AG04449 (cell line): Measurements from ENCODE around the gene ZNF397.

ENCODE experiments used
- CTCF ChIA-PET: fragments of 350-600 bp; formaldehyde crosslinking; extraction: SDS; loops from one replicate; lab custom pipeline; 2021; ENCODE audit warnings: antibody characterized with exemption; lab: Yijun Ruan, JAX
- POLR2A ChIA-PET: fragments of 400-600, 350-600 bp; formaldehyde crosslinking; extraction: SDS; loops from one replicate; lab custom pipeline; 2020; ENCODE audit warnings: antibody characterized with exemption, inconsistent platforms; lab: Yijun Ruan, JAX
- DNase-seq: peaks from one replicate; pipeline ENCODE4 v3.0.0-alpha.2; 2010; ENCODE audit warnings: low read depth, low spot score
- H3K4me3 ChIP-seq: 2 replicates; pipeline ENCODE4 v1.5.1; 2011; ENCODE audit warnings: low read depth, mild to moderate bottlenecking, control low read depth, low read length
- CTCF ChIP-seq: IDR thresholded peaks from one replicate; pipeline ENCODE4 v1.5.1; 2011; ENCODE audit warnings: mild to moderate bottlenecking, moderate library complexity, low read length, control low read depth, inconsistent platforms; ENCODE audit not compliant: insufficient read depth; ENCODE audit errors: missing control alignments

ZNF397 gene

GRCh38 chr18:35240664-35241447 is at the start of gene ZNF397:
ZNF397 (plus strand) TSS chr18:35241034; CDS start chr18:35242471, 1,437 bp downstream.
- ChIA-PET POLR2A (interaction anchor here (0.7 to 2.3 kb wide), 4 partner anchors 49 to 156 kb away, joined by 3 to 10 read pairs (median 4); partner anchors contain the start of gene ZSCAN30), CTCF (interaction anchor here (0.6 to 2.8 kb wide), 4 partner anchors 10 to 234 kb away, joined by 3 to 23 read pairs (median 10); no protein-coding TSS in a partner anchor)
- no peak for TF ChIP-seq CTCF
- H3K4me3 ChIP-seq: peak within 1 kb of the TSS; percentile 77
- DNase-seq: peak; percentile 69

GRCh38 chr18:35191698-35192025 is 49.2 kb upstream of the ZNF397 start:
- no peak overlapping the region for H3K4me3 ChIP-seq
- ChIA-PET POLR2A (no interaction called here), CTCF (interaction anchor here (2.0 kb wide), 1 partner anchor 164 kb away, joined by 4 read pairs; no protein-coding TSS in a partner anchor)
- TF ChIP-seq CTCF: no peak
- DNase-seq: no peak

- POLR2A ChIA-PET: interaction anchor here (0.6 kb wide), 1 partner anchor 813 kb away, joined by 5 read pairs; no protein-coding TSS in a partner anchor
- TF ChIP-seq CTCF: no peak
- DNase-seq: no peak
- no peak overlapping the region for H3K4me3 ChIP-seq
- CTCF ChIA-PET: interaction anchor here (2.0 kb wide), 1 partner anchor 163 kb away, joined by 4 read pairs; no protein-coding TSS in a partner anchor
Measured at GRCh38 chr18:35192415-35192814, 48.4 kb upstream of the ZNF397 start.

GRCh38 chr18:35193316-35193715 is 47.5 kb upstream of the ZNF397 start:
- TF ChIP-seq CTCF: no peak
- H3K4me3 ChIP-seq: no peak overlapping the region
- DNase-seq: no peak
- ChIA-PET CTCF (no interaction called here), POLR2A (no interaction called here)

- ChIA-PET CTCF (interaction anchor here (1.4 kb wide), 1 partner anchor 34 kb away, joined by 4 read pairs; no protein-coding TSS in a partner anchor), POLR2A (no interaction called here)
- DNase-seq: no peak
- TF ChIP-seq CTCF: no peak
- no peak overlapping the region for H3K4me3 ChIP-seq
Measured at GRCh38 chr18:35197296-35197695, 43.5 kb upstream of the ZNF397 start.

- CTCF ChIA-PET: interaction anchor here (0.9 to 1.5 kb wide), 5 partner anchors 11 to 31 kb away, joined by 3 to 4 read pairs (median 3); no protein-coding TSS in a partner anchor
- POLR2A ChIA-PET: no interaction called here
- no peak overlapping the region for H3K4me3 ChIP-seq
- TF ChIP-seq CTCF: no peak
- DNase-seq: no peak
Measured at GRCh38 chr18:35201256-35201931, 39.4 kb upstream of the ZNF397 start.
